ENCODE measurements around the gene ATF5.

ATF5 gene

GRCh38 chr19:49894879-49895565 lies 34.0 kb upstream of the ATF5 start:
- DNase-seq, result peak; percentile 76

- peak; percentile 77 for DNase-seq
Measured at GRCh38 chr19:49895566-49896297, 33.3 kb upstream of the ATF5 start.

GRCh38 chr19:49896863-49897621 lies 32.0 kb upstream of the ATF5 start, which contains the start of gene IL4I1:
Gene IL4I1 (minus strand): TSS chr19:49896887. CDS start chr19:49896160, 727 bp downstream.
- DNase-seq, result peak; percentile 79

GRCh38 chr19:49904136-49904535 lies 24.9 kb upstream of the ATF5 start:
- DNase-seq, result no peak

GRCh38 chr19:49906879-49907564 lies 22.0 kb upstream of the ATF5 start:
- DNase-seq, result no peak

- no peak for DNase-seq
Measured at GRCh38 chr19:49907745-49908446, 21.1 kb upstream of the ATF5 start.

GRCh38 chr19:49908480-49909420 lies 20.3 kb upstream of the ATF5 start:
- DNase-seq, result no peak

GRCh38 chr19:49910179-49910578 lies 18.8 kb upstream of the ATF5 start:
- no peak for DNase-seq

GRCh38 chr19:49911381-49912145 lies 17.4 kb upstream of the ATF5 start:
- peak; percentile 60 for DNase-seq

GRCh38 chr19:49912965-49913685 lies 15.9 kb upstream of the ATF5 start:
- DNase-seq, result no peak

GRCh38 chr19:49913720-49914119 lies 15.3 kb upstream of the ATF5 start:
- no peak for DNase-seq

GRCh38 chr19:49915271-49915670 lies 13.7 kb upstream of the ATF5 start:
- no peak for DNase-seq

- no peak for DNase-seq
Measured at GRCh38 chr19:49916839-49917733, 11.9 kb upstream of the ATF5 start.

- no peak for DNase-seq
Measured at GRCh38 chr19:49918089-49918488, 10.9 kb upstream of the ATF5 start.

GRCh38 chr19:49920624-49921363 lies 8.2 kb upstream of the ATF5 start:
- no peak for DNase-seq

GRCh38 chr19:49921871-49922795 lies 6.9 kb upstream of the ATF5 start:
- peak; percentile 56 for DNase-seq

All from stimulated activated CD8-positive, alpha-beta memory T cell treated with anti-CD3 and anti-CD28 coated beads, Interleukin-4, amount 100 ng/mL, for 48 hours (primary cell).